HCT116 (cell line): Measurements from ENCODE around the gene SLC43A3. TPM values are rescaled to one million over a fixed set of nuclear protein-coding genes. Genes with fewer than 3 reads are reported as not detected.

ENCODE experiments used
- ATAC-seq: fragments of 200-7000 bp; cut with Tn5 transposase; 2 replicates; pipeline ENCODE4 v1.9.1; 2020; ENCODE audit warnings: mild to moderate bottlenecking, moderate library complexity
- BruUV-seq: library from RNA; stranded (reverse); fragments of 400-500 nt; replicated peaks from 2 replicates; lab custom pipeline; 2021; lab: Mats Ljungman, UMichigan
- CTCF ChIA-PET: fragments of 300-600 bp; sonication (Branson Sonifier 250); formaldehyde crosslinking; loops from one replicate; lab custom pipeline; 2021; ENCODE audit warnings: antibody characterized with exemption; lab: Charles Lee
- POLR2A ChIA-PET: fragments of 300-600, 350-600 bp; sonication (Branson Sonifier 250); formaldehyde crosslinking; loops from one replicate; lab custom pipeline; 2021; ENCODE audit warnings: antibody characterized with exemption; lab: Charles Lee
- RAD21 ChIA-PET, 2 experiments: fragments of 300-600 bp; sonication (Branson Sonifier 250); formaldehyde crosslinking; loops; one replicate each; lab custom pipeline; 2023; ENCODE audit warnings: low total read pairs in 2 of 2; ENCODE audit not compliant: uncharacterized antibody in 2 of 2, unreplicated experiment in 2 of 2, low non-redundant PET in 1 of 2; lab: Charles Lee
- DNase-seq: peaks from one replicate; pipeline ENCODE4 v3.0.0-alpha.2; 2010; ENCODE audit warnings: low read depth, low spot score
- H2AFZ ChIP-seq: fragments of 200-600 bp; shearing (Covaris generic), sonication (generic); 2 replicates; pipeline ENCODE4 v1.6.1; 2017; ENCODE audit warnings: low read depth, mixed run types, mixed read lengths, antibody characterized with exemption, low read length; ENCODE audit not compliant: poor library complexity, severe bottlenecking
- H3K27ac ChIP-seq: 2 replicates; pipeline ENCODE4 v1.5.1; 2012; ENCODE audit warnings: low read depth, low read length
- H3K27me3 ChIP-seq: fragments of 200-600 bp; sonication (generic); 2 replicates; pipeline ENCODE4 v1.6.1; 2016; ENCODE audit warnings: mixed run types, low read length, mixed read lengths; ENCODE audit not compliant: insufficient read depth
- H3K36me3 ChIP-seq, 2 experiments: fragments of 200-500 bp in 1 of 2; fragments of 200-600 bp in 1 of 2; sonication (Bioruptor generic) in 1 of 2; sonication (generic) in 1 of 2; 2 replicates each; pipeline versions ENCODE4 v1.5.1 to v1.6.1; 2014 to 2016; ENCODE audit warnings: low read length in 2 of 2, inconsistent platforms in 1 of 2, mixed read lengths in 1 of 2, mixed run types in 1 of 2; ENCODE audit not compliant: insufficient read depth in 2 of 2, control insufficient read depth in 1 of 2
- H3K4me1 ChIP-seq, 2 experiments: fragments of 200-600 bp in 1 of 2; sonication (generic) in 1 of 2; 2 replicates each; pipeline versions ENCODE4 v1.5.1 to v1.6.1; 2012 to 2017; ENCODE audit warnings: low read length in 2 of 2, inconsistent platforms in 1 of 2, mild to moderate bottlenecking in 1 of 2, mixed read lengths in 1 of 2, mixed run types in 1 of 2, moderate library complexity in 1 of 2; ENCODE audit not compliant: insufficient read depth in 2 of 2, control insufficient read depth in 1 of 2
- H3K4me2 ChIP-seq: fragments of 200-600 bp; sonication (generic); 2 replicates; pipeline ENCODE4 v1.6.1; 2017; ENCODE audit warnings: mixed run types, low read length, mixed read lengths
- H3K4me3 ChIP-seq, 2 experiments: fragments of 200-600 bp in 1 of 2; sonication (generic) in 1 of 2; replicated peaks in 1 of 2; 2 replicates each; pipeline ENCODE4 v1.5.1; 2011 to 2016; ENCODE audit warnings: low read length in 2 of 2, control low read depth in 1 of 2, low read depth in 1 of 2, mild to moderate bottlenecking in 1 of 2, mixed read lengths in 1 of 2, mixed run types in 1 of 2
- H3K79me2 ChIP-seq: fragments of 200-600 bp; sonication (generic); 2 replicates; pipeline ENCODE4 v1.6.1; 2017; ENCODE audit warnings: mild to moderate bottlenecking, mixed run types, low read length, moderate library complexity, mixed read lengths; ENCODE audit not compliant: insufficient read depth
- H3K9ac ChIP-seq: fragments of 200-600 bp; sonication (generic); 2 replicates; pipeline ENCODE4 v1.6.1; 2016; ENCODE audit warnings: low read length, mixed read lengths
- H3K9me2 ChIP-seq: fragments of 200-600 bp; sonication (generic), shearing (Covaris generic); 2 replicates; pipeline ENCODE4 v1.6.1; 2017; ENCODE audit warnings: mixed run types, mild to moderate bottlenecking, moderate library complexity; ENCODE audit not compliant: insufficient read depth
- H3K9me3 ChIP-seq, 2 experiments: fragments of 200-500 bp in 1 of 2; fragments of 200-600 bp in 1 of 2; sonication (Bioruptor generic) in 1 of 2; sonication (generic) in 1 of 2; 2 replicates each; pipeline ENCODE4 v1.6.1; 2014 to 2017; ENCODE audit warnings: low read length in 2 of 2, mixed read lengths in 2 of 2, inconsistent platforms in 1 of 2, low read depth in 1 of 2, mild to moderate bottlenecking in 1 of 2, mixed run types in 1 of 2, moderate library complexity in 1 of 2; ENCODE audit not compliant: control insufficient read depth in 1 of 2, insufficient read depth in 1 of 2
- H4K20me1 ChIP-seq: fragments of 200-600 bp; sonication (generic), shearing (Covaris generic); 2 replicates; pipeline ENCODE4 v1.6.1; 2017; ENCODE audit warnings: mixed run types, mild to moderate bottlenecking, moderate library complexity; ENCODE audit not compliant: insufficient read depth
- CBX3 ChIP-seq: IDR thresholded peaks from 2 replicates; pipeline ENCODE4 v1.6.1; 2012; ENCODE audit warnings: low read depth
- POLR2AphosphoS5 ChIP-seq: IDR thresholded peaks from 2 replicates; pipeline ENCODE4 v1.6.1; 2011; ENCODE audit warnings: mild to moderate bottlenecking, low read depth, low read length, moderate library complexity
- RAD21 ChIP-seq: IDR thresholded peaks from 2 replicates; pipeline ENCODE4 v1.6.1; 2012; ENCODE audit warnings: low read depth, mild to moderate bottlenecking
- YY1 ChIP-seq: IDR thresholded peaks from 2 replicates; pipeline ENCODE4 v1.6.1; 2011; ENCODE audit warnings: low read length, low read depth, moderate library complexity, mild to moderate bottlenecking; ENCODE audit not compliant: insufficient replicate concordance; ENCODE audit errors: extremely low read depth
- ZFX ChIP-seq: fragments of 450-650 bp; IDR thresholded peaks from 2 replicates; pipeline ENCODE4 v1.6.1; 2017
- intact Hi-C: fragments of 100-400 bp; cut with micrococcal nuclease; formaldehyde crosslinking; loops from 2 replicates; pipeline ENCODE4 v1.10.0; 2022
- total RNA-seq: library from RNA; stranded (reverse); gene quantifications from one replicate; pipeline ENCODE4 v1.2.1, GENCODE V29; 2021; ENCODE audit not compliant: unreplicated experiment
- TF ChIP-seq, protein P1 (sequence below), 3 experiments: fragments of 200-600 bp in 1 of 3; sonication (generic) in 1 of 3; IDR thresholded peaks in 2 of 3; conservative IDR thresholded peaks in 1 of 3; 2 replicates each; pipeline ENCODE4 v1.5.1; 2012 to 2017; ENCODE audit warnings: low read depth in 2 of 3, low read length in 2 of 3, antibody characterized with exemption in 1 of 3, borderline replicate concordance in 1 of 3, control low read depth in 1 of 3, mild to moderate bottlenecking in 1 of 3, mixed read lengths in 1 of 3, mixed run types in 1 of 3, moderate library complexity in 1 of 3; ENCODE audit not compliant: insufficient read depth in 1 of 3

Gene SLC43A3
- total RNA-seq, 1 experiment from 2014 or later, result 36.9 TPM

DNA sequence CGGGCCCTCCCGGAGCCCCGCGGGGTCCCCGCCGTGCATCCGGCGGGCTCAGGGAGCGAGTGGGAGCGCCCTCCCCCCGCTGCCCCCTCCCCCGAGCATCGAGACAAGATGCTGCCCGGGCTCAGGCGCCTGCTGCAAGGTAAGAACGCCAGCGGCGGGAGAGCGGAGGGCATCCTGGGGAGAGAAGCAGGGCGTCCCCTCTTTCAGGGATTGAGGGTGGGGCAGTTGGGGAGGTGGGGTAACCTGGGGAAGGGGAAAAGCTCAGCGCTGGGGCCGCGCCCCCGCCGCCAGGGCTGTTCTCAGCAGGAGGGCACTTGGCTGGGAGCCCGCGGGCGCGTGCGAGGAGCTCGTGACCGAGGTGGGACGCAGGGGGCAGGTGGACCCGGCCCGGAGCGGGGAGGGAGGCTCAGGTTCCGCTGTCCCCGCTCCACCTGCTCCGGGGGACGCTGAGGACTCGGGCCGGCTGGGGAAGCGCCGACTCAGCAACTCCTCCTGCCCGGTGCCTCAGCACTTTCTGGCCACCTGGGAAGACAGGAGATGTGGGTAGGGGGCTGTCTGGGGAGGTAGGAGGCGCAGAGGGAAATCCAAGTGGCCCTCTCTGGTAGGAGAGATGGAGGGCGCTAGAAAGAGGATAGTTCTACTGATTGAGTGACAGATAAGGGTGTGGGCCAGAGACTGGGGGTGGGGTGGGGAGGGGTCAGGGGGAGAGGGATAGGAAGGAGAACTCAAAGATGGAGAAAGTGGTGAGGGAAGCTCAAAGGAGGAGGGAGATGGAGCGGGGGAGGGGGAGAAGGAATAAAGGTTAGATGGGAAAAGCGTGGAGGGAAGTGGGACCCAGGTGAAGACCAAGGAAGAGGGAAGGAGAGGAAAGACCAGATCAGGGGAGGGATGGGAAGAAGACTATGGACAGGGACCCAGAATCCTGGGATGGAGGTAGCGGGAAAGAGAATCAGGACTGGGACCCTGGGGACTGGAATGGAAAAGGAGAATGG is 34.1 kb upstream of the SLC43A3 start:
- no peaks in the 10 kb centered on the region for H3K79me2 ChIP-seq
- BruUV-seq, result no TSS peak
- peak overlapping the region; percentile 54; the same call in 1 of the 2 replicates for H3K27ac ChIP-seq
- H3K4me3 ChIP-seq, result peak overlapping the region; percentile 65 to 68
- H3K9me2 ChIP-seq, result no peaks in the 10 kb centered on the region
- peak overlapping the region; percentile 98 for H3K4me2 ChIP-seq
- ChIA-PET RAD21 (no interaction called here), CTCF (interaction anchor here (0.9 to 2.1 kb wide), 5 partner anchors 32 to 184 kb away, joined by 3 to 7 read pairs (median 5); partner anchors contain the start of gene SLC43A1), POLR2A (interaction anchor here (0.7 to 1.4 kb wide), 3 partner anchors 32 to 180 kb away, joined by 3 to 8 read pairs (median 3); partner anchors contain the start of gene TIMM10)
- peak overlapping the region; percentile 59 for H3K9ac ChIP-seq
- H3K4me1 ChIP-seq, result peaks cover 16 to 42% of the 10 kb centered on the region in 2 experiments; a peak in 3 of 4 replicates
- peak; percentile 7; the same call in 1 of the 2 replicates for ATAC-seq
- H3K36me3 ChIP-seq, result no peaks in the 10 kb centered on the region
- H3K27me3 ChIP-seq, result no peaks in the 10 kb centered on the region
- intact Hi-C loops, result no loop called here
- TF ChIP-seq YY1 (no peak), ZFX (peak; percentile 51; the same call in 1 of the 2 replicates)
- no peaks in the 10 kb centered on the region for H4K20me1 ChIP-seq
- no peak for DNase-seq
- no peak overlapping the region for H2AFZ ChIP-seq
- H3K9me3 ChIP-seq, result no peaks in the 10 kb centered on the region

GRCh38 chr11:57460022-57460757 is 33.3 kb upstream of the SLC43A3 start, which contains the start of gene RTN4RL2:
TSS of gene RTN4RL2 (plus strand) at chr11:57460528. CDS start at chr11:57460866, 338 bp downstream.
- H3K9me2 ChIP-seq, result no peaks in the 10 kb centered on the region
- H3K4me1 ChIP-seq, result peaks cover 16 to 42% of the 10 kb centered on the region in 2 experiments; a peak in 3 of 4 replicates
- CTCF ChIA-PET, result interaction anchor here (0.6 to 2.1 kb wide), 8 partner anchors 32 to 185 kb away, joined by 3 to 7 read pairs (median 4); partner anchors contain the start of genes SLC43A1 and UBE2L6
- POLR2A ChIA-PET, result interaction anchor here (0.7 to 1.4 kb wide), 2 partner anchors 33 to 70 kb away, joined by 3 to 8 read pairs; partner anchors contain the start of gene TIMM10
- peak within 1 kb of the TSS; percentile 98 for H3K4me2 ChIP-seq
- no peaks in the 10 kb centered on the region for H3K27me3 ChIP-seq
- intact Hi-C loops, result no loop called here
- no peaks in the 10 kb centered on the region for H3K79me2 ChIP-seq
- H3K27ac ChIP-seq, result peak within 1 kb of the TSS; percentile 54; the same call in 1 of the 2 replicates
- no TSS peak for BruUV-seq
- H3K4me3 ChIP-seq, result peak within 1 kb of the TSS; percentile 65 to 68
- ATAC-seq (peak; percentile 68), DNase-seq (peak; percentile 52)
- peak within 1 kb of the TSS; percentile 59 for H3K9ac ChIP-seq
- H3K36me3 ChIP-seq, result no peaks in the 10 kb centered on the region
- H4K20me1 ChIP-seq, result no peaks in the 10 kb centered on the region
- RAD21 ChIA-PET, result interaction anchor here (0.7 kb wide), 2 partner anchors 92 to 184 kb away, joined by 3 to 5 read pairs; no protein-coding TSS in a partner anchor
- no peak for TF ChIP-seq CBX3
- no peak for TF ChIP-seq RAD21
- TF ChIP-seq, protein P1, sequence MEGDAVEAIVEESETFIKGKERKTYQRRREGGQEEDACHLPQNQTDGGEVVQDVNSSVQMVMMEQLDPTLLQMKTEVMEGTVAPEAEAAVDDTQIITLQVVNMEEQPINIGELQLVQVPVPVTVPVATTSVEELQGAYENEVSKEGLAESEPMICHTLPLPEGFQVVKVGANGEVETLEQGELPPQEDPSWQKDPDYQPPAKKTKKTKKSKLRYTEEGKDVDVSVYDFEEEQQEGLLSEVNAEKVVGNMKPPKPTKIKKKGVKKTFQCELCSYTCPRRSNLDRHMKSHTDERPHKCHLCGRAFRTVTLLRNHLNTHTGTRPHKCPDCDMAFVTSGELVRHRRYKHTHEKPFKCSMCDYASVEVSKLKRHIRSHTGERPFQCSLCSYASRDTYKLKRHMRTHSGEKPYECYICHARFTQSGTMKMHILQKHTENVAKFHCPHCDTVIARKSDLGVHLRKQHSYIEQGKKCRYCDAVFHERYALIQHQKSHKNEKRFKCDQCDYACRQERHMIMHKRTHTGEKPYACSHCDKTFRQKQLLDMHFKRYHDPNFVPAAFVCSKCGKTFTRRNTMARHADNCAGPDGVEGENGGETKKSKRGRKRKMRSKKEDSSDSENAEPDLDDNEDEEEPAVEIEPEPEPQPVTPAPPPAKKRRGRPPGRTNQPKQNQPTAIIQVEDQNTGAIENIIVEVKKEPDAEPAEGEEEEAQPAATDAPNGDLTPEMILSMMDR (IDR thresholded peaks at IDR 0.05 in 2 of 3, conservative IDR thresholded peaks at IDR 0.05 in 1 of 3; ENCODE audit: borderline replicate concordance in 1 of 3, insufficient read depth in 1 of 3, low read depth in 2 of 3, low read length in 2 of 3), result peak in 1 of 3 experiments; percentile 43; a peak in 1 of 6 replicates
- peak; percentile 73 for TF ChIP-seq POLR2AphosphoS5
- peak within 1 kb of the TSS; percentile 95 for H2AFZ ChIP-seq
- H3K9me3 ChIP-seq, result no peaks in the 10 kb centered on the region
